ENCODE measurements around the gene UST. TPM values are rescaled to one million over a fixed set of nuclear protein-coding genes. Genes with fewer than 3 reads are reported as not detected.

Gene UST
- total RNA-seq, 4 donors from 2014 or later: 9.6 to 34.6 (median 25.9) TPM

- TF ChIP-seq, protein P1, sequence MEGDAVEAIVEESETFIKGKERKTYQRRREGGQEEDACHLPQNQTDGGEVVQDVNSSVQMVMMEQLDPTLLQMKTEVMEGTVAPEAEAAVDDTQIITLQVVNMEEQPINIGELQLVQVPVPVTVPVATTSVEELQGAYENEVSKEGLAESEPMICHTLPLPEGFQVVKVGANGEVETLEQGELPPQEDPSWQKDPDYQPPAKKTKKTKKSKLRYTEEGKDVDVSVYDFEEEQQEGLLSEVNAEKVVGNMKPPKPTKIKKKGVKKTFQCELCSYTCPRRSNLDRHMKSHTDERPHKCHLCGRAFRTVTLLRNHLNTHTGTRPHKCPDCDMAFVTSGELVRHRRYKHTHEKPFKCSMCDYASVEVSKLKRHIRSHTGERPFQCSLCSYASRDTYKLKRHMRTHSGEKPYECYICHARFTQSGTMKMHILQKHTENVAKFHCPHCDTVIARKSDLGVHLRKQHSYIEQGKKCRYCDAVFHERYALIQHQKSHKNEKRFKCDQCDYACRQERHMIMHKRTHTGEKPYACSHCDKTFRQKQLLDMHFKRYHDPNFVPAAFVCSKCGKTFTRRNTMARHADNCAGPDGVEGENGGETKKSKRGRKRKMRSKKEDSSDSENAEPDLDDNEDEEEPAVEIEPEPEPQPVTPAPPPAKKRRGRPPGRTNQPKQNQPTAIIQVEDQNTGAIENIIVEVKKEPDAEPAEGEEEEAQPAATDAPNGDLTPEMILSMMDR (IDR thresholded peaks at IDR 0.05; ENCODE audit: low read depth): no peak
Measured at GRCh38 chr6:148874698-148875293, 128.0 kb downstream of the UST start.

- TF ChIP-seq, protein P1 (IDR thresholded peaks at IDR 0.05; ENCODE audit: low read depth): no peak
Measured at GRCh38 chr6:148878683-148879082, 131.9 kb downstream of the UST start.

GRCh38 chr6:148881593-148882311 lies 134.9 kb downstream of the UST start:
- TF ChIP-seq, protein P1 (IDR thresholded peaks at IDR 0.05; ENCODE audit: low read depth): no peak

GRCh38 chr6:148883270-148883669 lies 136.4 kb downstream of the UST start:
- TF ChIP-seq, protein P1 (IDR thresholded peaks at IDR 0.05; ENCODE audit: low read depth): no peak

DNA sequence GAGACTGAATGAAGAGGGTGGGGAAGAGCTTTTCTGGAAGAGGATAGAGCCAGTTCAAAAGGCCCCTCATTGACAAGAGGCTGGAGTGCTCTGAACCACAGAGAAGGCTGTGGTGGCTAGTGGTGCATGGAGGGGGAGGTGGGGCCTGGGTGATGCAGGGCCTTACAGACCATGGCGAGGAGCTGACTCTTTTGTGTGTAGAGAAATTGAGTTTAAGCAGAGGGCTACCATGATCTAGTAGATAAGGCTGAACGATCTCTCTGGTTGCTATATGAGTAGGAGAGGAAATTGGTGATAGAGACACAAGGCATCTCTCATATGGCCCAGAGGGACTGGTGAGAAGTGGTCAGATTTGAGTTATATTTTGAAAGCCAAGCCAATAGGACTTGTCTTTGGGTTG lies 137.6 kb downstream of the UST start:
- TF ChIP-seq, protein P1 (IDR thresholded peaks at IDR 0.05; ENCODE audit: low read depth): no peak

DNA sequence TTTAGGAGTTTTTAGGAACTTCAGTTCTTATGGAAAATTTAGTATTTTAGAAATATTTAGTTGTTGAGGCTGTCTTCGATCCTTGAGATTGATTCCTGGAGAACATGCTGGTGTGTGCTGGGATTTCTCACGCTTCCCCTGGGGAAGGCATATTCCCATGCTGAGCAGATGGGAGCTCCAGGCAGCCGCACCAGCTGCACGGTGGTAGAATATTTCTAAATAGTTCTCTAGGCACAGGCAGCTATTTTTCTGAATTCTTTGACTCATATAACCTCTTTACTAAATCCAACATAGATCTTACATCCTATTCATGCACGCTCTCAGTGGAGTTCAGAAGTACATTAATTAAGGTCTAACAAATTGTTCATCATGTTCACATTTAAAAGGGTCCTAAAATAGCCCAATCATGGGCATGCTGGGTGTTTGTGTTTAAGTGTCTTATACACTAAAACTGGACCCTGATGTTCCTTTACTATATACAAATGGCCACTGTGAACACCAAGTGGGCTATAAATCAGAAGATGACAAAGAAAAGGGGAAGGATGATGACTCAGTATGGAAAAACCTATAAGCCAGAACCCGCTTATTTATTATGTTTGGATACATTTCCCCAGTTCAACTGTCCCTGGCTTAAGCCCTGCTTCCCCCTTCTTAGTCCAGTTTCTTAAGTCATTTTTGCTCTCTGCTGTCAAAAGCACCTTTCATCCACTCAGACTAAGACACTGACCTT lies 138.5 kb downstream of the UST start:
- TF ChIP-seq, protein P1 (IDR thresholded peaks at IDR 0.05; ENCODE audit: low read depth): no peak

Measured in subcutaneous adipose tissue (tissue), 4 donors.